ENCODE data around the gene DNAJC9.

DNA sequence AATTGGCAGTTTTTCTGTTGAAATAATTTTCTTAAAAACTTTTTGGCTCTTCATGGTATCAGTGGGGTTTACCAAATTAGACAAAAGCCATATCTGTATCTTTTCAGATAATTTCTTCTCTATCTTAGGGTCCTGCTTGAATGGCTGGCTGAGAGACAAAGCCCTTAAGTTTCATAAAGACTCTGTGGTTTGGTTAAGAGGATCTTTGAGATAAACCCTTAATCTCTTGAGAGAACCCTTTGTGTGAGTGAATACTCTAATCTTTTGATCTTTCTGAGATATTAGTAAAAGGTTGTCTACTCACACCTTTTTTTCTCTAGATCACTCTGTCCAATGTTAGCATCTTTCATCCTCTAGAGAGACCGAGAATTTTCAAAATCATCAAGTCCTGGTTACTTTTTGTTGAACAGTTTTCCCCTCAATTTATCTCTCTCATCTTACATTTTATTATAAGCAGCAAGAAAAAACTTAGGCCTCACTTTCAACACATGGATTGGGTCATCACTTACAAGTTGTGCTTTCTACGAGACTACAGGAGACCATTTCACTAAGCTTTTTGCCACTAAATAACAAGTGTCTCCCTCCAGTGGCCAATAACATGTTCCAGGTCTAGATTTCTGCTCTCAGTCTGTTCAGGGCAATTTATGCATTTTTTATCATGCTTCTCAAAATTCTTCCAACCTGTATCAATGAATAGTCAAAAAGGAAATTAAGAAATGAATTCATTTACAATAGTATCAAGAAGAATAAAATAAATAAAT lies 28.4 kb downstream of the DNAJC9 start:
- TF ChIP-seq, protein P1, sequence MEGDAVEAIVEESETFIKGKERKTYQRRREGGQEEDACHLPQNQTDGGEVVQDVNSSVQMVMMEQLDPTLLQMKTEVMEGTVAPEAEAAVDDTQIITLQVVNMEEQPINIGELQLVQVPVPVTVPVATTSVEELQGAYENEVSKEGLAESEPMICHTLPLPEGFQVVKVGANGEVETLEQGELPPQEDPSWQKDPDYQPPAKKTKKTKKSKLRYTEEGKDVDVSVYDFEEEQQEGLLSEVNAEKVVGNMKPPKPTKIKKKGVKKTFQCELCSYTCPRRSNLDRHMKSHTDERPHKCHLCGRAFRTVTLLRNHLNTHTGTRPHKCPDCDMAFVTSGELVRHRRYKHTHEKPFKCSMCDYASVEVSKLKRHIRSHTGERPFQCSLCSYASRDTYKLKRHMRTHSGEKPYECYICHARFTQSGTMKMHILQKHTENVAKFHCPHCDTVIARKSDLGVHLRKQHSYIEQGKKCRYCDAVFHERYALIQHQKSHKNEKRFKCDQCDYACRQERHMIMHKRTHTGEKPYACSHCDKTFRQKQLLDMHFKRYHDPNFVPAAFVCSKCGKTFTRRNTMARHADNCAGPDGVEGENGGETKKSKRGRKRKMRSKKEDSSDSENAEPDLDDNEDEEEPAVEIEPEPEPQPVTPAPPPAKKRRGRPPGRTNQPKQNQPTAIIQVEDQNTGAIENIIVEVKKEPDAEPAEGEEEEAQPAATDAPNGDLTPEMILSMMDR (conservative IDR thresholded peaks at IDR 0.05) = peak; percentile 66
- TF ChIP-seq EZH2 (IDR thresholded peaks at IDR 0.05; ENCODE audit: low read depth) = no peak

Data from PC-9 (cell line).